ENCODE measurements around the gene VSTM2A. TPM values are rescaled to one million over a fixed set of nuclear protein-coding genes. Genes with fewer than 3 reads are reported as not detected.

The VSTM2A gene
- total and polyA plus RNA-seq, 2 of the 8 experiments (the other 6 are each of a cell fraction or from before 2014, with no cell fraction given) = 0.58 to 1.4 TPM

GRCh38 chr7:54560198-54560597 is 18.0 kb downstream of the VSTM2A start (continued):
- TF ChIP-seq FOSL1 (IDR thresholded peaks at IDR 0.05; ENCODE audit: insufficient read depth, low read depth, low read length) = no peak
- no peak for TF ChIP-seq EGR1 (IDR thresholded peaks at IDR 0.05; ENCODE audit: borderline replicate concordance, low read depth, low read length)

Data from H1 (cell line).